ENCODE measurements around the gene ARHGAP31. TPM values are rescaled to one million over a fixed set of nuclear protein-coding genes. Genes with fewer than 3 reads are reported as not detected.

The ARHGAP31 gene
- total and polyA plus RNA-seq, 2 of the 8 experiments (the other 6 are each of a cell fraction or from before 2014, with no cell fraction given): 1.1 to 7.6 TPM

GRCh38 chr3:119313461-119313860, 19.3 kb downstream of the ARHGAP31 start (continued):
- TF ChIP-seq CHD7 (IDR thresholded peaks at IDR 0.05; ENCODE audit: insufficient replicate concordance, low read length) (no peak), RBBP5 (IDR thresholded peaks at IDR 0.05; ENCODE audit: borderline replicate concordance, low read depth, low read length) (no peak), CREB1 (IDR thresholded peaks at IDR 0.05) (no peak), SUZ12 (IDR thresholded peaks at IDR 0.05; ENCODE audit: low read length) (no peak), E2F6 (IDR thresholded peaks at IDR 0.05) (no peak), CHD2 (IDR thresholded peaks at IDR 0.05; ENCODE audit: low read length) (no peak), TBP (IDR thresholded peaks at IDR 0.05; ENCODE audit: low read depth, low read length) (no peak), SP2 (IDR thresholded peaks at IDR 0.05; ENCODE audit: low read length) (no peak)

Measured in H1 (cell line).